A549 treated with ZK216348 at 1 μM for 4 hours (cell line): ENCODE data around the gene GZMM. TPM values are rescaled to one million over a fixed set of nuclear protein-coding genes. Genes with fewer than 3 reads are reported as not detected.

Source experiments
- total RNA-seq: library from RNA; stranded (reverse); fragments of 200-300 nt; extraction: Qiagen RNA extraction; gene quantifications from 5 replicates; pipeline ENCODE4 v1.2.3, GENCODE V29; 2022; ENCODE audit warnings: low read depth

Gene GZMM
- 0.28 to 0.63 TPM (median 0.43 TPM) in 4 of 5 replicates, not detected in the other for total RNA-seq

DNA sequence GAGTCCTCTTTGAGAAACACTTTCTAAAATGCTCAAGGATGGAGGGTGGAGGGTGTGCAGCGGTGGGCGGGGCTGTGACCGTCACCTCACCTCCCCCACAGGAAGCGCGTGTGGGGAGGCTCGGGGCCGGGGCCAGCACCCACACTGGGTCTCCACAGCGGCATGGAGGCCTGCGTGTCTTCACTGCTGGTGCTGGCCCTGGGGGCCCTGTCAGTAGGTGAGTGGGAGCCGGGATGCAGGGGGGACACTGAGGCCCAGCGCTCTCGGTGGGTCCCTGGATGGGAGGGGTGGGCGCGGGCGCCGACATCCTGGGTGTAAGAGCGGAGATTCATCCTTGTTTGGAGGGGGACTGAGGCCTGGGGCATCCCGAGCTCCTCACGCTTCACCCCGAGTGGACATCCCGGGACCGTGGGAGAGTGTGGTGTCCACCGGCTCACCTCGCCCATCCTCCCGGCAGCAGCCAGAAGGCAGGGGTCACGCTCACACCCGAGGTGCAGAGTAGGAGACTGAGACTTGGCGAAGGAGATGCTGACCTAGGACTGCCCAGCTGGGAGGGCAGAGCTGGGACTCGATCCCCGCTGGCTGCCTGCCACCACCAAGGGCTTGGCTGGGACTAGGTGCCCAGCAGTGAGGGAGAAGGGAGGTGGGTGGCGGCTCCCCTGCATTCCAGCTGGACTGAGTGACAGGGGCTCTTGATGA lies at the start of gene GZMM:
Gene GZMM, plus strand, starts transcription at position 144 of the 699 bp plus-strand sequence. Its CDS starts 19 bp downstream, at position 163.

DNA sequence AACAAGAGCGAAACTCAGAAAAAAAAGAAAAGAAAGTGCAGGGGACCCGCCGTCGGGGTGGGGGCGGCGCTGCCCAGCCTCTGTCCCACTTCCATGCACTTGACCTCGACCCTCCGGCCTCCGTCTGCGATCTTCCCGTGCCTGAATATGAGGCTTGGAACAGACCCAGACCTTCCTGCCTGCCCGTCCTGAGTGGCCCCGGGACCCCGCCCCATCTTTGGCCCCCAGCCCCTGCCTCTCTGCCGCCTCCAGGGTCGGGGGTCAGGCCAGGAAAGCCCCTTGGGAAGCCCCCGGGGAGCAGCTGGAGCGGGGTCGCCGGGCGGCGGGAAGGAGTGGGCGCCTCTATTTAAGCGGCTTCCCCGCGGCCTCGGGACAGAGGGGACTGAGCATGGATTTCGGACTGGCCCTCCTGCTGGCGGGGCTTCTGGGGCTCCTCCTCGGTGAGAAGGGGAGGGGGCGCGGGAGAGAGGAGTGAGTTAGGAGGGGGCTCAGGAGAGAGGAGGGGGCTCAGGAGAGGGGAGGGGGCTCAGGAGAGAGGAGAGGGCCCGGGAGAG lies 47.7 kb upstream of the GZMM start, which contains the start of gene MADCAM1:
Gene MADCAM1, plus strand, starts transcription at position 375 of the 554 bp plus-strand sequence. Its CDS starts 14 bp downstream, at position 389.

DNA sequence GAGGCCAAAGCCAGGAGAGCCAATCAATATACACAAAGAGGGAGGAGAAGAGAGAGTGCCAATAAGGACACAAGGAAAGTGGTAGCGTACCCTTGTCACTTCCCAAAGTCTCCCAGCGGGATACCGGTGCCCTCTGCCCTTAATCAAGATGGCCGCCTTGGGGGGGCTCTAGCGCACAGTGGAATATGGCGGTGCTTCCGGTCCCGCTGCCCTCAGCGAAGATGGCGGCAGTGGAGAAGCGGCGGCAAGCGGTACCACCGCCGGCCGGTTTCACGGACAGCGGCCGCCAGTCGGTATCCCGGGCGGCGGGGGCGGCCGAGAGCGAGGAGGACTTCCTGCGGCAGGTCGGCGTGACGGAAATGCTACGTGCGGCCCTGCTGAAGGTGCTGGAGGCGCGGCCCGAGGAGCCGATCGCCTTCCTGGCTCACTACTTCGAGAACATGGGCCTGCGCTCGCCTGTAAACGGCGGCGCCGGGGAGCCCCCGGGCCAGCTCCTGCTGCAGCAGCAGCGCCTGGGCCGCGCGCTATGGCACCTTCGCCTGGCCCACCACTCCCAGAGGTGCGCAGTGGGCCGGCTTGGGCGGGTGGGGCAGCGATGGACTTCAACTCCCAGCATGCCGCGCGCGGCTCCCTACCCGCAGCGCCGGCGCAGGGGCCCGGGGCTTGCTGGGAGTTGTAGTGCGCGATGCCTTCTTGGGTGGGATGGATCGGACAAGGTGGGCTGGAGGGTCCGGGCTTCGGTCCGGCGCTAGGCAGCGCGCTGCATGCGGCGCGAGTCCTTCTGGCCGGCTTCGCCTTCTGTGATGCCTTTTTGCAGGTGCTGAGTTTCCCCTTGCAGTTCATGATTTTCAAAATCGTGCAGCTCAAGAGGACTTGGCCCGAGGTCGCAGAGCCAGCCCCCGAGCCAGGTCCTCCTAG lies 36.3 kb upstream of the GZMM start, which contains the start of gene TPGS1:
Gene TPGS1, plus strand, starts transcription at position 212 of the 918 bp plus-strand sequence. Its CDS starts 10 bp downstream, at position 222.

GRCh38 chr19:531753-532560 lies 11.9 kb upstream of the GZMM start, which contains the start of gene CDC34:
CDC34 (plus strand) TSS chr19:531760; CDS start chr19:531932, 172 bp downstream.

DNA sequence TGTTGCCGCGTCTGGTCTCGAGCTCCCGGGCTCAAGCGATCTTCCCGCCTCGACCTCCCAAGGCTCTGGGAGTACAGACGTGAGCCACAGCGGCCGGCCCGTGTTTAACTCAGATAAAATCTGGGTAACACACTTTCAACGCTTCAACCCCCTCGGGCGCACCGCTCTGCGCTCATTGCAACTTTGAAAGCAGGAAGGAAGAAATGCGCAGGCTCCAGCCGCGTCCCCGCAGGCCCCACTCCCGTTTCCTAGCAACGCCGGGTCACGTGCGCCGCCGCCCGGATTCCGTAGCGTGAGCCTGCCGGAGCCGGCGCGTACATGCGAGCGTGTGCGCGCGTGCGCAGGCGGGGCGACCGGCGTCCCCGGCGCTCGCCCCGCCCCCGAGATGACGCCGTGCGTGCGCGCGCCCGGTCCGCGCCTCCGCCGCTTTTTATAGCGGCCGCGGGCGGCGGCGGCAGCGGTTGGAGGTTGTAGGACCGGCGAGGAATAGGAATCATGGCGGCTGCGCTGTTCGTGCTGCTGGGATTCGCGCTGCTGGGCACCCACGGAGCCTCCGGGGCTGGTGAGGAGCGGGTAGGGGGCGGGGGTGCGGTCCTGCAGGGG lies 28.4 kb downstream of the GZMM start, which contains the start of gene BSG:
Gene BSG, plus strand, starts transcription at position 457 of the 603 bp plus-strand sequence. Its CDS starts 39 bp downstream, at position 496.

DNA sequence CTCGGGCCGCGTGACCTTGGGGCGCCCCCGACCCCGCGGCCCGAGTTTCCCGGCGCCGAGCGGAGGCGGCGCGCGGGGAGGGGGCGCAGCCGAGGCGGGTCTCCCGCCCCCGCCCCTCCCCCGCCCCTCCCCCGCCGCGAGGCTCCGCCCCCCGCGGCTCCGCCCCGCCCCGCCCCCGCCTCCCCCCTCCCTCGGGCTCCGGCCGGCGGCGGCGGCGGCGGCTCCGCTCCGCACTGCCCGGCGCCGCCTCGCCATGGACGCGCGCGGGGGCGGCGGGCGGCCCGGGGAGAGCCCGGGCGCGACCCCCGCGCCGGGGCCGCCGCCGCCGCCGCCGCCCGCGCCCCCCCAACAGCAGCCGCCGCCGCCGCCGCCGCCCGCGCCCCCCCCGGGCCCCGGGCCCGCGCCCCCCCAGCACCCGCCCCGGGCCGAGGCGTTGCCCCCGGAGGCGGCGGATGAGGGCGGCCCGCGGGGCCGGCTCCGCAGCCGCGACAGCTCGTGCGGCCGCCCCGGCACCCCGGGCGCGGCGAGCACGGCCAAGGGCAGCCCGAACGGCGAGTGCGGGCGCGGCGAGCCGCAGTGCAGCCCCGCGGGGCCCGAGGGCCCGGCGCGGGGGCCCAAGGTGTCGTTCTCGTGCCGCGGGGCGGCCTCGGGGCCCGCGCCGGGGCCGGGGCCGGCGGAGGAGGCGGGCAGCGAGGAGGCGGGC lies 46.0 kb downstream of the GZMM start, which contains the start of gene HCN2:
Gene HCN2, plus strand, starts transcription at position 189 of the 703 bp plus-strand sequence. Its CDS starts 65 bp downstream, at position 254.

Other genes starting within 250 kb of the GZMM start
- 12.3 to 23.7 TPM (median 21.0 TPM) in 5 replicates for gene MIER2, start 199.3 kb upstream of the GZMM start, total RNA-seq
- gene C2CD4C, start 134.9 kb upstream of the GZMM start, total RNA-seq: 0.14 to 0.75 TPM (median 0.46 TPM) in 5 replicates
- 0.58 to 1.2 TPM (median 1.0 TPM) in 5 replicates for gene SHC2, start 83.0 kb upstream of the GZMM start, total RNA-seq
- gene MADCAM1, start 47.6 kb upstream of the GZMM start, total RNA-seq: 0.18 to 0.51 TPM (median 0.31 TPM) in 4 of 5 replicates, not detected in the other
- 7.6 to 22.9 TPM (median 18.8 TPM) in 5 replicates for gene TPGS1, start 36.6 kb upstream of the GZMM start, total RNA-seq
- 53.3 to 112 TPM (median 108 TPM) in 5 replicates for gene CDC34, start 12.3 kb upstream of the GZMM start, total RNA-seq
- gene BSG, start 28.5 kb downstream of the GZMM start, total RNA-seq: 506 to 741 TPM (median 712 TPM) in 5 replicates
- gene HCN2, start 45.8 kb downstream of the GZMM start, total RNA-seq: 20.5 to 50.9 TPM (median 41.7 TPM) in 5 replicates
- 68.8 to 114 TPM (median 109 TPM) in 5 replicates for gene POLRMT, start 89.5 kb downstream of the GZMM start, total RNA-seq
- 0.21 to 1.0 TPM (median 0.87 TPM) in 5 replicates for gene FGF22, start 95.8 kb downstream of the GZMM start, total RNA-seq
- gene RNF126, start 119.2 kb downstream of the GZMM start, total RNA-seq: 47.8 to 75.4 TPM (median 73.2 TPM) in 5 replicates
- 142 to 260 TPM (median 223 TPM) in 5 replicates for gene FSTL3, start 132.3 kb downstream of the GZMM start, total RNA-seq
- not detected in 5 replicates for gene PRSS57, start 151.4 kb downstream of the GZMM start, total RNA-seq
- 9.7 to 17.2 TPM (median 14.3 TPM) in 5 replicates for gene PALM, start 164.9 kb downstream of the GZMM start, total RNA-seq
- 57.6 to 105 TPM (median 93.9 TPM) in 5 replicates for gene MISP, start 207.1 kb downstream of the GZMM start, total RNA-seq